ENCODE results near the gene RBBP8NL.

Gene RBBP8NL

DNA sequence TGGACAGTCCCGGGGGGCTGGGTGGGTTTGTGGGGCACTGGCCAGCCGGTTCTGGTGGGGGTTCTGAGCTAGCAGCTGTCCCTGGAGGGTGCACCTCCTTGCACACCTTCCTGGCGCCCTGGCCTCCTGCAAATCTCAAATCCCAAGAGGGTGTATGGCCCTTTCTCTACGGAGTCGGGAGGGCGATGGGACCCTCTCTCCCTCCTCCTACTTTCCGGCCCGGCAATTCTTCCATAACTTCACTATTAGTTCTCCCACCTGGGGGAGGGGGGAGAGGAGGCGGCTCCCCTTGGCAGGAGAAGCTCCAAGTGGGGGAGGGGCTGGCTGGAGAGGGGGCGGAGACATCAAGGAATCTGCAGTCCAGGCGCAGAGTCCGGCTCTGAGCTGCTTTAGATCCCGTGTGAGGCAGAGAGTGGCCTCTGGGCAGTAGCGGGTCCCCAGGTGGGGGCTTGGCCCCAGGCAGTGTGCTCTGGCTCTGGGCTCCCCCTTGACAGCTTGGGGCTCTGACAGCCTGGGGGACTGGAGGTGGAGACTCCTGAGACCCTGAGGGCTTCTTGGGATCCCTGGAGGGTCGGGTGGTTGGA lies 58.9 kb downstream of the RBBP8NL start:
- intact Hi-C loops (cut with DNase I; ENCODE audit: low total_unique reads), result no loop called here
- peak in 1 of 2 donors; percentile 85 for DNase-seq
- H3K9me3 ChIP-seq, result no peaks in the 10 kb centered on the region
- H3K4me3 ChIP-seq, result peak overlapping the region; percentile 77 to 93
- no peaks in the 10 kb centered on the region for H3K36me3 ChIP-seq
- H3K27me3 ChIP-seq, result no peaks in the 10 kb centered on the region
- TF ChIP-seq CTCF (IDR thresholded peaks at IDR 0.05), result no peak
- peak overlapping the region; percentile 96 to 98 for H3K27ac ChIP-seq
- H3K4me1 ChIP-seq, result peaks cover 22 to 89% (median 77%) of the 10 kb centered on the region in 4 donors

GRCh38 chr20:62367633-62368391 lies 59.5 kb downstream of the RBBP8NL start:
- no peak for TF ChIP-seq CTCF (IDR thresholded peaks at IDR 0.05)
- Histone ChIP-seq H3K27ac (peak overlapping the region; percentile 96 to 98), H3K27me3 (no peaks in the 10 kb centered on the region), H3K4me3 (peak overlapping the region; percentile 77 to 93), H3K36me3 (no peaks in the 10 kb centered on the region), H3K4me1 (peaks cover 22 to 95% (median 84%) of the 10 kb centered on the region in 4 donors), H3K9me3 (no peaks in the 10 kb centered on the region)
- DNase-seq, result peak in 1 of 2 donors; percentile 87
- intact Hi-C loops (cut with DNase I; ENCODE audit: low total_unique reads), result no loop called here

DNA sequence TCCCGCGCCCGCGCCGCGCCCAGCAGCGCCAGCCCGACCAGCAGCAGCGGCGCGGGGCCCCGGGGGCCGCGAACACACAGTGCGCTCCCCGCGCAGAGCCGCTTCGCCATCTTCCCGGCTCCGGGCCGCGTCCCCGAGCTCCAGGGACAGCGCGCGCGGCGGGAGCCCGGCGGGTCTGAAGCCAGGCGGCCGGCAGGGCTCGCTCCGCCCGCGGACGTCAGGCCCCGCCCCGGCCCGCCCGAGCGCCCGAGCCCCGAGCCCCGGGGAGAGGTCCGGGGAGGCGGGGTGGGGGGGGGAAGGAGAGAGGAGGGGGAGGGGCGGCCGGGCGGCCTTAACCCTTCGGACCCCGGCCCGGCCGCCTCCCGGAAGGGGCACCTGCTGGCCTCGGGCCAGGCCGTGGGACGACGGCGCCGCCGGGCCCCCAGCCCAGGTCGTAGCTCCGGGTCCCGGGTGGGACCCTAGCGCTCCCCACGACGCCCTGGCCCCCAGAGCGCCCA lies 60.2 kb downstream of the RBBP8NL start, which contains the start of gene LAMA5:
Gene LAMA5 (minus strand): TSS at position 177 of the 497 bp plus-strand sequence. CDS start 67 bp downstream, at position 110.
- no peaks in the 10 kb centered on the region for H3K9me3 ChIP-seq
- no peak for TF ChIP-seq CTCF (IDR thresholded peaks at IDR 0.05)
- no peaks in the 10 kb centered on the region for H3K27me3 ChIP-seq
- DNase-seq, result peak in 1 of 2 donors; percentile 80
- peaks cover 22 to 95% (median 84%) of the 10 kb centered on the region in 4 donors for H3K4me1 ChIP-seq
- H3K36me3 ChIP-seq, result peaks cover 0 to 1% (median 0%) of the 10 kb centered on the region in 3 donors
- peak within 1 kb of the TSS; percentile 77 to 93 for H3K4me3 ChIP-seq
- intact Hi-C loops (cut with DNase I; ENCODE audit: low total_unique reads), result no loop called here
- H3K27ac ChIP-seq, result peak within 1 kb of the TSS; percentile 96 to 98

GRCh38 chr20:62366370-62367135 lies 60.8 kb downstream of the RBBP8NL start:
- peaks cover 0 to 7% (median 0%) of the 10 kb centered on the region in 3 donors for H3K36me3 ChIP-seq
- H3K27me3 ChIP-seq, result no peaks in the 10 kb centered on the region
- peak overlapping the region; percentile 96 to 98 for H3K27ac ChIP-seq
- intact Hi-C loops (cut with DNase I; ENCODE audit: low total_unique reads), result no loop called here
- peak in 1 of 2 donors; percentile 85 for DNase-seq
- H3K9me3 ChIP-seq, result no peaks in the 10 kb centered on the region
- peak overlapping the region; percentile 77 to 93 for H3K4me3 ChIP-seq
- peaks cover 22 to 95% (median 84%) of the 10 kb centered on the region in 4 donors for H3K4me1 ChIP-seq
- TF ChIP-seq CTCF (IDR thresholded peaks at IDR 0.05), result no peak

- peak in 1 of 2 donors; percentile 93 for DNase-seq
These were observed 61.4 kb downstream of the RBBP8NL start for GRCh38 chr20:62365814-62366369.

More at GRCh38 chr20:62365814-62366369, 61.4 kb downstream of the RBBP8NL start:
- Histone ChIP-seq H3K9me3 (no peaks in the 10 kb centered on the region), H3K4me3 (peak overlapping the region; percentile 77 to 93), H3K4me1 (peaks cover 22 to 95% (median 84%) of the 10 kb centered on the region in 4 donors), H3K36me3 (peaks cover 0 to 14% (median 0%) of the 10 kb centered on the region in 3 donors), H3K27ac (peak overlapping the region; percentile 96 to 98), H3K27me3 (no peaks in the 10 kb centered on the region)
- TF ChIP-seq CTCF (IDR thresholded peaks at IDR 0.05), result no peak
- intact Hi-C loops (cut with DNase I; ENCODE audit: low total_unique reads), result no loop called here

All from tibial artery (tissue), 4 donors.